Measurements from ENCODE around the gene GAB1. TPM values are rescaled to one million over a fixed set of nuclear protein-coding genes. Genes with fewer than 3 reads are reported as not detected.

The GAB1 gene
- total and polyA plus RNA-seq, 2 donors from 2014 or later = 3.6 to 38.0 TPM

- no peaks in the 10 kb centered on the region for H3K4me1 ChIP-seq (ENCODE audit: control insufficient read depth in 2 of 3, insufficient read depth in 2 of 3, low read depth in 1 of 3, low read length in 3 of 3)
- H3K27me3 ChIP-seq (ENCODE audit: control insufficient read depth, insufficient read depth, low read length) = no peaks in the 10 kb centered on the region
- H3K9me3 ChIP-seq (ENCODE audit: control insufficient read depth in 2 of 3, insufficient read depth in 1 of 3, low read length in 3 of 3) = no peaks in the 10 kb centered on the region
- DNase-seq (no peak), FAIRE-seq (no peak)
- H3K9ac ChIP-seq (ENCODE audit: low read length in 3 of 3) = no peak overlapping the region
- no peaks in the 10 kb centered on the region for H3K36me3 ChIP-seq (ENCODE audit: control insufficient read depth in 2 of 3, insufficient read depth in 3 of 3, low read length in 3 of 3)
- intact Hi-C loops (cut with DNase I) = no loop called here
- H3K27ac ChIP-seq (ENCODE audit: low read depth in 2 of 2, low read length in 2 of 2) = no peak overlapping the region
- TF ChIP-seq, protein P1, sequence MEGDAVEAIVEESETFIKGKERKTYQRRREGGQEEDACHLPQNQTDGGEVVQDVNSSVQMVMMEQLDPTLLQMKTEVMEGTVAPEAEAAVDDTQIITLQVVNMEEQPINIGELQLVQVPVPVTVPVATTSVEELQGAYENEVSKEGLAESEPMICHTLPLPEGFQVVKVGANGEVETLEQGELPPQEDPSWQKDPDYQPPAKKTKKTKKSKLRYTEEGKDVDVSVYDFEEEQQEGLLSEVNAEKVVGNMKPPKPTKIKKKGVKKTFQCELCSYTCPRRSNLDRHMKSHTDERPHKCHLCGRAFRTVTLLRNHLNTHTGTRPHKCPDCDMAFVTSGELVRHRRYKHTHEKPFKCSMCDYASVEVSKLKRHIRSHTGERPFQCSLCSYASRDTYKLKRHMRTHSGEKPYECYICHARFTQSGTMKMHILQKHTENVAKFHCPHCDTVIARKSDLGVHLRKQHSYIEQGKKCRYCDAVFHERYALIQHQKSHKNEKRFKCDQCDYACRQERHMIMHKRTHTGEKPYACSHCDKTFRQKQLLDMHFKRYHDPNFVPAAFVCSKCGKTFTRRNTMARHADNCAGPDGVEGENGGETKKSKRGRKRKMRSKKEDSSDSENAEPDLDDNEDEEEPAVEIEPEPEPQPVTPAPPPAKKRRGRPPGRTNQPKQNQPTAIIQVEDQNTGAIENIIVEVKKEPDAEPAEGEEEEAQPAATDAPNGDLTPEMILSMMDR (IDR thresholded peaks at IDR 0.05; ENCODE audit: borderline replicate concordance, extremely low read depth, insufficient read depth) = no peak
- no peak overlapping the region for H3K4me3 ChIP-seq (ENCODE audit: low read length in 3 of 3)
Observed at GRCh38 chr4:143326735-143327134, 9.9 kb upstream of the GAB1 start.

- DNase-seq (no peak), FAIRE-seq (no peak)
- no peak overlapping the region for H3K27ac ChIP-seq (ENCODE audit: low read depth in 2 of 2, low read length in 2 of 2)
- H3K4me3 ChIP-seq (ENCODE audit: low read length in 3 of 3) = no peak overlapping the region
- no peaks in the 10 kb centered on the region for H3K9me3 ChIP-seq (ENCODE audit: control insufficient read depth in 2 of 3, insufficient read depth in 1 of 3, low read length in 3 of 3)
- intact Hi-C loops (cut with DNase I) = no loop called here
- H3K27me3 ChIP-seq (ENCODE audit: control insufficient read depth, insufficient read depth, low read length) = no peaks in the 10 kb centered on the region
- no peaks in the 10 kb centered on the region for H3K36me3 ChIP-seq (ENCODE audit: control insufficient read depth in 2 of 3, insufficient read depth in 3 of 3, low read length in 3 of 3)
- TF ChIP-seq, protein P1 (IDR thresholded peaks at IDR 0.05; ENCODE audit: borderline replicate concordance, extremely low read depth, insufficient read depth) = no peak
- H3K9ac ChIP-seq (ENCODE audit: low read length in 3 of 3) = no peak overlapping the region
- H3K4me1 ChIP-seq (ENCODE audit: control insufficient read depth in 2 of 3, insufficient read depth in 2 of 3, low read depth in 1 of 3, low read length in 3 of 3) = no peaks in the 10 kb centered on the region
Observed at GRCh38 chr4:143329985-143330384, 6.7 kb upstream of the GAB1 start.

DNA sequence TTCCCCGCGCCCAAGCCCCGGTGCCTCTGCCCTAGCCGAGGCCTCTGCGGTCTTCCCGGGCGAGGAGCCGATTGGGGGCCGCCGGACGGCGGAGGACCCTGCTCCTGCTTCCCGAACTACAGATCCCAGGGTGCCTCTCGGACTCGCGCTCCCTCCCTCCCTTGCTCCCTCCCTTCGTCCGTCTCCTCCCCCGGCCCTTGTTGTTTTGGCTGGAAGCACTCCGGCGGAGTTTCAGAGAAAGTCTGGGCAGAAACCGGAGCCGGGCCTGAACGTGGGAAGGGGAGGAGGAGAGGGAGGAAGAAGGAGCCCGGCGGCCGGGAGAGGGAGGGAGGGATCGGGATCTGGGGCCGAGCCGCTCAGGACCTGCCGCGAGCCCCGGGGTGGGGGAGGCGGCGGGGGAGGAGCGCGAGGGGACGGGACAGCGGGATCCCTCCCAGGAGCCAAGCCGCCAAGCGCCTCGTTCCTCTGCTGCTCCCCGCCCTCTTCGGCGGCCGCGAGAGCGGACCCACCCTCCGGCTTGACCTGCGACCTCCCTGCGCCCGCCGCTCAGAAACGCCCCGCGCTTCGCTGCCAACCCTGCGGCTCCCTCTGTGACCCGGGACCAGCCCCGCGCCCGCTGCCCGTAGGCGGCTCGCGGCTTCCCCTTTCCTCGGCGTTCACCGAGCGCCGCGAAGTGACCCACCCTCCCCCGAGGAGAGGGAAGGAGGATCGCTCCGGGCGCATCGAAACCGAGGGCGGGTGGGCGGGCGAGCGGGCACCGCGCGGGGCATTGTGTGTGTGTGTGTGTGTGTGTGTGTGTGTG, 496 bp upstream of the GAB1 start:
- TF ChIP-seq, protein P1 (IDR thresholded peaks at IDR 0.05; ENCODE audit: borderline replicate concordance, extremely low read depth, insufficient read depth) = no peak
- FAIRE-seq = no peak
- H3K9me3 ChIP-seq (ENCODE audit: control insufficient read depth in 2 of 3, insufficient read depth in 1 of 3, low read length in 3 of 3) = no peaks in the 10 kb centered on the region

More for the DNA sequence above, 496 bp upstream of the GAB1 start:
- H3K27me3 ChIP-seq (ENCODE audit: control insufficient read depth, insufficient read depth, low read length) = no peaks in the 10 kb centered on the region
- H3K4me3 ChIP-seq (ENCODE audit: low read length in 3 of 3) = peak overlapping the region; percentile 75 to 90 (median 89)
- peaks cover 0 to 10% (median 2%) of the 10 kb centered on the region in 3 donors for H3K4me1 ChIP-seq (ENCODE audit: control insufficient read depth in 2 of 3, insufficient read depth in 2 of 3, low read depth in 1 of 3, low read length in 3 of 3)
- no peaks in the 10 kb centered on the region for H3K36me3 ChIP-seq (ENCODE audit: control insufficient read depth in 2 of 3, insufficient read depth in 3 of 3, low read length in 3 of 3)
- DNase-seq = peak; percentile 97 to 98 (median 97)
- peak overlapping the region; percentile 27 to 79 (median 67) for H3K9ac ChIP-seq (ENCODE audit: low read length in 3 of 3)
- H3K27ac ChIP-seq (ENCODE audit: low read depth in 2 of 2, low read length in 2 of 2) = peak overlapping the region; percentile 76 to 94
- intact Hi-C loops (cut with DNase I) = no loop called here

All from kidney (tissue), 14 donors.